K562 (cell line): Measurements from ENCODE around the gene PIGX.

Source experiments
- BDP1 ChIP-seq: IDR thresholded peaks from 3 replicates; pipeline ENCODE4 v1.6.1; 2011; ENCODE audit not compliant: insufficient read length, insufficient read depth
- BRF2 ChIP-seq: IDR thresholded peaks from 3 replicates; pipeline ENCODE4 v1.6.1; 2011; ENCODE audit warnings: borderline replicate concordance, mild to moderate bottlenecking; ENCODE audit not compliant: insufficient read length, insufficient read depth
- E2F8 ChIP-seq: fragments of 450-650 bp; IDR thresholded peaks from 2 replicates; pipeline ENCODE4 v1.7.1; 2018; ENCODE audit warnings: mild to moderate bottlenecking, low read depth; ENCODE audit not compliant: partially characterized antibody
- EP300 ChIP-seq: IDR thresholded peaks from 2 replicates; pipeline ENCODE4 v1.6.1; 2012; ENCODE audit warnings: low read length, improper control_type of control experiment
- HDGF ChIP-seq: fragments of 450-650 bp; IDR thresholded peaks from 2 replicates; pipeline ENCODE4 v1.6.1; 2016
- ILF3 ChIP-seq: fragments of 450-650 bp; IDR thresholded peaks from 2 replicates; pipeline ENCODE4 v1.6.1; 2018; ENCODE audit warnings: antibody characterized with exemption, mild to moderate bottlenecking, moderate library complexity, borderline replicate concordance
- JUND ChIP-seq, 2 experiments: IDR thresholded peaks; 2 replicates in 1 of 2; 3 replicates in 1 of 2; pipeline ENCODE4 v1.6.1; 2011; ENCODE audit warnings: borderline replicate concordance in 2 of 2, low read depth in 2 of 2, low read length in 2 of 2, improper control_type of control experiment in 1 of 2, missing biosample characterization in 1 of 2, missing genetic modification characterization in 1 of 2, missing genetic modification reagents in 1 of 2
- PYGO2 ChIP-seq: fragments of 450-650 bp; IDR thresholded peaks from 2 replicates; pipeline ENCODE4 v1.6.1; 2016; ENCODE audit warnings: mild to moderate bottlenecking, missing genetic modification characterization, moderate library complexity, missing compliant biosample characterization

GRCh38 chr3:196765454-196765853 is 53.3 kb downstream of the PIGX start:
- TF ChIP-seq BRF2 (no peak), BDP1 (no peak), ILF3 (no peak), EP300 (no peak), HDGF (no peak), E2F8 (no peak), JUND (IDR thresholded peaks at IDR 0.05; ENCODE audit: borderline replicate concordance, low read depth, low read length) (no peak), JUND (tag; IDR thresholded peaks at IDR 0.05; ENCODE audit: borderline replicate concordance, low read depth, low read length) (no peak), PYGO2 (no peak)
